Measurements from ENCODE around the gene SGPP2.

The SGPP2 gene

DNA sequence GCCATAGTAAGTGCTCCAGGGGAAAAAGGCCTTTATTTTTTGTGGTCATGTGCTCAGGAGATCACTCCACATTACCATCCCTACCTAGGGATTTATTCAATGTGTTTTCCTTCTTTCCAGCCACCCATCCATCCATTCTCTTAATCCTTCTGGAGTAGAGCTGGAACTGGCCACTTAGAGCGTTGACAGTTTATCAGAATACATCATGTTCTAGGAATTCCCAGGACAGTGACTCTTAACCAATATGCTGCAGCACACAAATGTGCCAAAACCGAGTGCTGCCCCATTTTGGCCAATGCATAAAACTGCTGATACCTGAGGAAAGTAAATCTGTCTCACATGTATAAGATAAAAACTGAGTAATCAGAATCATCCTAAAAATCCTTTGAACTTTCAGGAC lies 167.8 kb downstream of the SGPP2 start:
- DNase-seq = no peak

DNA sequence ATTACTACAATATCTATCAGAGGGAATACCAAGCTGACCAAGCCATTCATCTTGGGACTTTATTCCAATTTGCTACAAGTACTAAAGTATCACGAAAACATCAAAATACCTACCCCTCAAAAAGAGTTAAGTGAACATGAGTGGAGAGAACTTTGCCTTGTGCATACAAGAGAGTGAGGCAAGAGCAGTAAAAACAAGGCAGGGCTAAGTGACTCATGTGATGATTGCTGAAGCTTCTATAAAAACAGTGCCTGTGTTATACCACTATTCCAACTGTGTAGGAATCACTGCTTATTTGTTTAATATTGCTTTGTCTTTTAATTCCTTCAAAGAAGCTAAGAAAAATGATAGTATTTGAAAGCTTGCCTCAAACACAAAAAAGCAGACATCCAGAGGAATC lies 170.3 kb downstream of the SGPP2 start:
- DNase-seq = no peak

DNA sequence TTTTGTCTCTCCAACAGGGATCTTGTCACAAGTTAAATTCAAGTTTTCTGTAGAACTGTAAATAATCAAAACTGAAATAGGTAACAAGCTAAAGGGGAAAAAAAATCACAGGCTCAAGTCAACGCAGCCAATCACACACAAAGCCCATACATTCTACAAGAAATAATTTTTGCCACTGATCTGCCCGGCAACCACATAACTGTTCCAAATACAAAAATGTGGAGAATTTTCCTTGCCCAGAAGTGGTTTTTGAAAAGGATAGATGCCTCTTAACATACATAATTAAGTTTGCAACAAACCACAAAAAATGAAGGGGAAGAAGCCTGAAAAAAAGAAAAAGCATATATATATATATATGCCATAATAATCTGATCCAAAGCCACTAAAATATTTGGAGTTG lies 171.2 kb downstream of the SGPP2 start:
- DNase-seq = no peak

DNA sequence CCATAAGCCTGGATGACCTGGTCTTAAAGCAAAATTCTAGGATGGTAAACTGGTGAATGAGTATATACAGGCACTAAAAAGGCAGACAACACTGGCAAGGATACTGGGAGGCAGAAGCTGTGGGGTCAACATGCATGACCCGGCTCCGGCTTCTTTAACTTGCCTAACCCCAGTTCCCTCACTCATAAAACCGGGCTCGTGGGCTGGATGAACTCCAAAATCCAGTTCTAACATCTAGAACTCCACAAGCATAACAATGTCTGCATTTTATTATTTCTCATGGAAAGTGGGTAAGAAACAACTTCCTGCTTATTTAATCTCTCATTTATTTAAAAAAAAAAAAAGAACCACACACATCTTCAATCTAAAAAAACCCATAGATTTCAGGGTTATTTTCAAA lies 174.3 kb downstream of the SGPP2 start:
- DNase-seq = no peak

DNA sequence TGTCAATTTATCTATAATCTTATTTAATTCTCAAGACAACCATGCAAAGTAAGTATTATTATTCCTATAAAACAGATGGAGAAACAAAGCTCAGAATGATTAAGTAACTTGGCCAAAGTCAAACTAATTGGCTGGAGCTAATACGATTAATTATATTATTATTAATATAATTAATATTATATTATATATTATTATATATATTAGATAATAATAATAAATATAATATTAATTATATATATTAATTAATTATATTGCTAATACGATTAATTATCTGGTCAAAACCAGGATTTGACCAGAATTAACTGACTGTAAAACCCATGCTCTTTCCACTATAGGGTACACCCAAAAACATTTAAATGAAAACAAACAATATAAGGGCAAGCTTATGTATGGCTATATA lies 179.2 kb downstream of the SGPP2 start:
- DNase-seq = no peak

DNA sequence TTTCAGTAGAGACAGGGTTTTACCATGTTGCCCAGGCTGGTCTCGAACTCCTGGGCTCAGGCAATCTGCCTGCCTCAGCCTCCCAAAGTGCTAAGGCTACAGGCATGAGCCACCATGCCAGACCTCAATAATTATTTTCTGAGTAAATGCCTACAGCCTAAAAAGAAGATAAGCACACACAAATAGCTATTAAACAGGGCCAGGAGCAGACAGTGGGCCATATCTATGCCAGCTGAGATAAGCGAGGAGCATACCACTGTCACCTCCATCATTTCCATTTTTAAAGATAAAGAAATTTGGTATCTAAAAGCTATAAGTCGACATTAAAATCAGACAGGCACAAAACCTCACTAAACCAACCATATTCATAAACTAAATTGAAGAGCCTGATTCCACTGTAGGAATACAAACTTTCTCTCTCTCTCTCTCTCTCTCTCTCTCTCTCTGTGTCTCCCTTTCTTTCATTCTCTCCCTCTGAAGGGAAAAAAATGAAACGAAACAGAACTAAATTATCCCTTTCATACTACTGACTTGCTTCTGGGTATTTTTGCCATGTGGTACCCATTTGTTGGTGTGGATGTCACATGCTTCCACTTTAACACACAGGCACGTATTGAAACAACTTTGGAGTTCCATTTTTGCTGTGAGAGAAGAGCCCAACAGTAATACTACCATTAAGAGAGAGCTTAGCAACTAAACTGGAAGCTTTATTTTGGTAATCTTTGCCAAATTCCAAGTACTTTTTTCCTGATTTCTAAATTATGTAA lies 180.6 kb downstream of the SGPP2 start:
- DNase-seq = no peak

DNA sequence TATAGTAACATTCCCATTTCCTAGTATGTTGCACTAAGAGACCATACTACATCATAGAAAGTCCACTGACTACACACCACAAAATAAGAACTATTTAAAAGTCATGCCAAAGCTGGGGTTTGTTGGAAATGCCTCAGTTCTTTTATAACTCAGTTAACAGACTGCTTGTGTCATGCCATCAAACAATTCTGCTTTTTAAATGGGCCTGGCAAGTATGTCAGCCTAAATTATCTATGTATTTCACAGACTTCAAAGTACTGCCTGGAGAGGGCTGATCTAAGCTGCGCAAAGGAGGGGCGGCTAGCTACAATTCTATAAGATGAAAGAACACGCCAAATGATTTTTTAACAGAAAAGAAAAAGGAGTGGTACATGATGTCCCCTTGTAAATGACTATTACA lies 182.0 kb downstream of the SGPP2 start:
- DNase-seq = no peak

DNA sequence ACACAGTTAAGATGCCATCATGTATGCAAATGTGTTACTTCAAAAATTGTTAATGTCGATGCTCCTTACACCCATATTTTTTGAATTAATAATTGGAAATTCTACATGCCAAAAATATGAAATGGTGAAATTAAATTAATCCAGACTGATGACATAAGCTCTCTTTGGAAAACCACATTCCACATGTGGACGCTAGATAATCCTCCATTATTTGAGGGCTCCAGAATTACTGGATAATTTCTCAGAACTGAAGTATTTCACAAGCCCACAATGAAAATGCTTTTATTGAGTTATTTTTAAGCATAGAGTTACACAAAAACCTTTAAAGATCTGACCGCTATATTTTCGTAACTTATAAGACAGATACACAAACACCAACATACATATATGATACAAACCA lies 183.7 kb downstream of the SGPP2 start:
- DNase-seq = no peak

DNA sequence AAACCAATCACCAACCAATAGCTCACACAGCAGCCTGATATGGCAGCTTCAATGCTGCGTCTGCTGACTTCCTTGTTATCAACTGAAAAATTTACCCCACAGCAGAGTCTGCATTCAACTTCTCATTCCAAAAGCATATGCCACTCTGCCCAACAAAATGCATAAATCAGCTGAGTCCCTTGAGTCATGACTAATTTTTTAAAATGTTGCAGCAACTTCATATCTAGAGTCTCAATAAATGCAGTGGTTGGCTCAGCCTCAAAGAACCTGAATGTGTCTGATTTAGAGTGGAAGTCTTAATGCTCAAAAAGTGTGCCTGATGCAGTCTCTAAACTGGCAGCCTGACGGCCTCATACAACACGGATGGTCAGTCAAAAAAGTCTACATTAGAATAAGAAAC lies 185.0 kb downstream of the SGPP2 start:
- DNase-seq = no peak
